Endothelial cell (in vitro differentiated cells): ENCODE results near the gene FSD2. TPM values are rescaled to one million over a fixed set of nuclear protein-coding genes. Genes with fewer than 3 reads are reported as not detected.

Experiments used
- DNase-seq: peaks from one replicate; pipeline ENCODE4 v3.0.0; 2021; ENCODE audit warnings: low spot score
- H3K27ac Mint-ChIP-seq: one replicate; pipeline ENCODE4 v1.8.0; 2021; ENCODE audit warnings: mixed read lengths, inconsistent platforms; ENCODE audit not compliant: unreplicated experiment
- H3K27me3 Mint-ChIP-seq: one replicate; pipeline ENCODE4 v1.8.0; 2021; ENCODE audit warnings: mild to moderate bottlenecking, moderate library complexity, mixed read lengths, inconsistent platforms; ENCODE audit not compliant: unreplicated experiment
- H3K36me3 Mint-ChIP-seq: one replicate; pipeline ENCODE4 v1.8.0; 2021; ENCODE audit warnings: mild to moderate bottlenecking, low read depth, mixed read lengths, inconsistent platforms; ENCODE audit not compliant: unreplicated experiment
- H3K4me1 Mint-ChIP-seq: one replicate; pipeline ENCODE4 v1.8.0; 2021; ENCODE audit warnings: mild to moderate bottlenecking, mixed read lengths, inconsistent platforms; ENCODE audit not compliant: unreplicated experiment
- H3K4me3 Mint-ChIP-seq: one replicate; pipeline ENCODE4 v1.8.0; 2021; ENCODE audit warnings: mild to moderate bottlenecking, mixed read lengths, inconsistent platforms; ENCODE audit not compliant: unreplicated experiment
- H3K9me3 Mint-ChIP-seq: one replicate; pipeline ENCODE4 v1.8.0; 2021; ENCODE audit warnings: mixed read lengths, inconsistent platforms; ENCODE audit not compliant: unreplicated experiment
- total RNA-seq: library from RNA; stranded (reverse); fragmentation: NEBNext Ultra II Directional; extraction: Animal tissue kit (Norgen Biotek cat#: 25700); gene quantifications from one replicate; pipeline ENCODE4 v1.2.1, GENCODE V29; 2021; ENCODE audit not compliant: unreplicated experiment
- TF ChIP-seq, protein P1 (sequence below): fragments of 200-600 bp; sonication (generic); IDR thresholded peaks from one replicate; pipeline ENCODE4 v1.5.0; 2021; ENCODE audit warnings: antibody characterized with exemption; ENCODE audit not compliant: unreplicated experiment

The FSD2 gene
- total RNA-seq, 1 donor from 2014 or later, result not detected

DNA sequence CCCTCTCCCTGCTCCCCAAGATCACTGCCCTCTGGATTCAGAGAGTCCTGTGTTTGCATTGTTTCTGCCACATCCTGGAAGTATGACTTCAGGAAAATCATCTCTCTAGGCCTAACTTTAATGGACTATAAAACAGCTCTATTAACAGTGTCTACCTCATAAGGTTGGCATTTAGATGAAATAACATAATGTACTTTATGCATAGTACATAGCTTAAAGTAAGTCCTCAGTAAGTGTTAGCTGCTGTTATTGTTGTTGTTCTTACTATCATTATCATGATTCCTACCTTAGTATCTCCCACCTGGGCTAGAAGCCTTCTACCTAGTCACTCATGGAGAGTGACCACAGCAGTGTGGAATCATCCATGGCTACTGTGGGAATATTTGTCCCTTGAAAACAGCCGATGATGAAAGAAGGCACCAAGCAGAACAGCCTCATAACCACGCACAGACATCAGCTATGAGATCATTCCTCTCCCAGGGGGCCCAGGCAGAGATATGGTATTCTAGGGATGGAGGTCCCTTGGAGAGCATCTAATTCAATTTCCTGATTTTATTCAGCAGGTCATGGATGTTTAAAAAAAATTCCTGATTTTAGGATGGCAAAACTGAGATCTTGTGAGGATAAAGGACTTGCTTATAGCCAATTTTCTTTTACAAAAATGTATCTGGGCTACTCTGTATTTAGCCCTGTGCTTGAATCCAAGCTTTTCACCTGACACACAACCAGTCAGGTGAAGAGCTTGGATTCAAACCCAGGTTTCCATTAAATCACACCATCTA lies 1.9 kb downstream of the FSD2 start:
- Mint-ChIP-seq H3K27me3 (no peaks in the 10 kb centered on the region), H3K9me3 (no peaks in the 10 kb centered on the region), H3K27ac (no peak overlapping the region), H3K4me3 (no peak overlapping the region), H3K36me3 (no peaks in the 10 kb centered on the region), H3K4me1 (peaks cover 4% of the 10 kb centered on the region)
- DNase-seq, result no peak
- TF ChIP-seq, protein P1, sequence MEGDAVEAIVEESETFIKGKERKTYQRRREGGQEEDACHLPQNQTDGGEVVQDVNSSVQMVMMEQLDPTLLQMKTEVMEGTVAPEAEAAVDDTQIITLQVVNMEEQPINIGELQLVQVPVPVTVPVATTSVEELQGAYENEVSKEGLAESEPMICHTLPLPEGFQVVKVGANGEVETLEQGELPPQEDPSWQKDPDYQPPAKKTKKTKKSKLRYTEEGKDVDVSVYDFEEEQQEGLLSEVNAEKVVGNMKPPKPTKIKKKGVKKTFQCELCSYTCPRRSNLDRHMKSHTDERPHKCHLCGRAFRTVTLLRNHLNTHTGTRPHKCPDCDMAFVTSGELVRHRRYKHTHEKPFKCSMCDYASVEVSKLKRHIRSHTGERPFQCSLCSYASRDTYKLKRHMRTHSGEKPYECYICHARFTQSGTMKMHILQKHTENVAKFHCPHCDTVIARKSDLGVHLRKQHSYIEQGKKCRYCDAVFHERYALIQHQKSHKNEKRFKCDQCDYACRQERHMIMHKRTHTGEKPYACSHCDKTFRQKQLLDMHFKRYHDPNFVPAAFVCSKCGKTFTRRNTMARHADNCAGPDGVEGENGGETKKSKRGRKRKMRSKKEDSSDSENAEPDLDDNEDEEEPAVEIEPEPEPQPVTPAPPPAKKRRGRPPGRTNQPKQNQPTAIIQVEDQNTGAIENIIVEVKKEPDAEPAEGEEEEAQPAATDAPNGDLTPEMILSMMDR, result no peak

DNA sequence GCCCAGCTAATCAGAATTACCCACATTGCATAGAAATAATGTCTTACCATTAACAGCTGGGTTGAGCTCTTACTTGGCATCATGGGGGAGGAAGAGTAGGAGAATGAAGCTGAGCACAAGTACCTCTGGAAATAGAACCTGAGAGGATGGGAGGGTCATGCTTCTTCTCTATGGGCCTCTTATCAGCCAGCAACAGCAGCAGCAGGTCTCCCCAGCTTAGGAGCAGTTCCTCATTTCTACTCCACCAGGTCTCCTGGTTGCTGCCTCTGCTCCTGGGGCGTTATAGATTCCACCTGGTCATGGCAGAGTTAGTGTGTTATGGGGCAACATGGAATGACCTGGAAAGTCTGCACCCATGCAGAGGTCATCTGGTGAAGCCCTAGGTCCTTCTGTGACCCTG lies 3.4 kb downstream of the FSD2 start:
- Mint-ChIP-seq H3K36me3 (no peaks in the 10 kb centered on the region), H3K4me3 (no peak overlapping the region), H3K27ac (no peak overlapping the region), H3K27me3 (no peaks in the 10 kb centered on the region), H3K4me1 (peaks cover 4% of the 10 kb centered on the region), H3K9me3 (no peaks in the 10 kb centered on the region)
- no peak for DNase-seq
- TF ChIP-seq, protein P1, result no peak

DNA sequence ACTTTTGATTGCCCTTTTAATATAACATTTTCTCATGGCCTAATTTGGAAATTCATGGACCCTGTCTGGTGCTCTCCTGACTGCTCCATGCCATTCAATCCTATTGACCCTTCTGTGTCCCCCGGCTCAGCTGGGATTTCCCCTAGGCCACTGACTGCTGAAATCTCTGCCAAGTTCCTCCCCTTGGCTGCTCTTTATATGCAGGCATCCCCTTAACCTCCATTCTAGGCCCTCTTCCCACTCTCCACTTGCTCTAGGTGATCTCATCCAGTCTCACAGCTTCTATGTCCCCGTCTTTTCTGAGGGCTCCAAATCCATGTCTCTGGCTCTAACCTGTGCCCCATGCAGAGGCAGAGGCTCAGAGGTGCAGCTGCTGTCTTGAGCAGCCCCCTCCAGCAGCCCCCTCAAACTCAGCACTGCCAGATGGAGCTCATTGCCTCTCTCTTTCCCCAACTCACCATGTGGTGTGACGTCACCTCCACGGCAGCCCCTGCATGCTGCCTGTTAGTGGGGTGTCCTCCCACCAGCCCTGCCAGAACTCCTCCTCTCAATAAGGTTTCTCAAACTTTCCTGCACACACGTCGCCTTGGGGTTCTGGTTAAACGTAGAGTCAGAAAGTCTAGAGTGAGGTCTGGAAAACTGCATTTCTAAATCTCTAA lies 6.6 kb downstream of the FSD2 start:
- no peaks in the 10 kb centered on the region for H3K27me3 Mint-ChIP-seq
- H3K27ac Mint-ChIP-seq, result no peak overlapping the region
- no peak overlapping the region for H3K4me3 Mint-ChIP-seq
- TF ChIP-seq, protein P1, result no peak
- H3K9me3 Mint-ChIP-seq, result no peaks in the 10 kb centered on the region
- H3K4me1 Mint-ChIP-seq, result peaks cover 4% of the 10 kb centered on the region
- H3K36me3 Mint-ChIP-seq, result no peaks in the 10 kb centered on the region
- no peak for DNase-seq

DNA sequence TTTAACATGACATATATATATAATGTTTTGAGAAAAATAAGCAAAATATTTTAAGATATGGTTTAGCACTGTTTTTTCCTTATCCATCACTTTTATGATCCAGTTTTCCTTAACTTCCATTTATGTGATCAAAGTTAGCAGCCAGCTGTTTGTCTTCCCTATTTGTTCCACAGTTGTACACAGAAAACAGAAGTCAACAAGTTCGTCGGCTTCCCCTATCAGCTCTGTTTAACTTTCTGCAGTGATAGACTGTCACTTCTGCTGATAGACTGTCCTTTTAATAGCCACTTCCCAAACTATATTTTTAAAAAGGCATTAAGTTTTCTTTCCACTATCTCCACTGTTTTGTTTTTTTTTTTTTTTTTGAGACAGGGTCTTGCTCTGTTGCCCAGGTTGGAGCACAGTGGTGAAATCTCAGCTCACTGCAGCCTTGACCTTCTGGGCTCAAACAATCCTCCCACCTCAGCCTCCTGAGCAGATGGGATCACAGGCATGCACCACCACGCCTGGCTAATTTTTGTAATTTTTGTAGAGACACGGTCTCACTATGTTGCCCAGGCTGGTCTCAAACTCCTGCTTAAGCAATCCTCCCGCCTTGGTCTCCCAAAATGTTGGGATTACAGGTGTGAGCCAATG lies 7.2 kb downstream of the FSD2 start:
- TF ChIP-seq, protein P1, result no peak
- DNase-seq, result no peak
- Mint-ChIP-seq H3K27me3 (no peaks in the 10 kb centered on the region), H3K4me3 (no peak overlapping the region), H3K4me1 (peaks cover 3% of the 10 kb centered on the region), H3K36me3 (no peaks in the 10 kb centered on the region), H3K27ac (no peak overlapping the region), H3K9me3 (no peaks in the 10 kb centered on the region)

DNA sequence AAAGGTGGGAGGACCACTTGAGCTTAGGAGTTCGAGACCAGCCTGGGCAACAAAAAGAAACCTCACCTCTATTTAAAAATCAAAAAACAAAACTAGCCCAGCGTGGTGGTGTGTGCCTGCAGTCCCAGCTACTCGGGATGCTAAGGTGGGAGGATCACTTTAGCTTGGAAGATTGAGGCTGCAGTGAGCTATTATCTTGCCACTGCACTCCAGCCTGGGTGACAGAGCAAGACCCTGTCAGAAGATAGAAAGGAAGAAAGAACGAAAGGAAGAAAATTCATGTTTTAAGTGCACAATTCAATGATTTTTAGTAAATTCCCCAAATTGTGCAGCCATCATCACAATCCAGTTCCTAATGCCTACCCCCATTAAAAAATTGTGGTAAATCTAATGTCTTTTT lies 7.8 kb downstream of the FSD2 start:
- DNase-seq, result no peak
- Mint-ChIP-seq H3K27me3 (no peaks in the 10 kb centered on the region), H3K4me3 (no peak overlapping the region), H3K9me3 (no peaks in the 10 kb centered on the region), H3K27ac (no peak overlapping the region), H3K36me3 (no peaks in the 10 kb centered on the region), H3K4me1 (no peaks in the 10 kb centered on the region)
- TF ChIP-seq, protein P1, result no peak
